ENCODE data around the gene SNAI1.

Gene SNAI1

DNA sequence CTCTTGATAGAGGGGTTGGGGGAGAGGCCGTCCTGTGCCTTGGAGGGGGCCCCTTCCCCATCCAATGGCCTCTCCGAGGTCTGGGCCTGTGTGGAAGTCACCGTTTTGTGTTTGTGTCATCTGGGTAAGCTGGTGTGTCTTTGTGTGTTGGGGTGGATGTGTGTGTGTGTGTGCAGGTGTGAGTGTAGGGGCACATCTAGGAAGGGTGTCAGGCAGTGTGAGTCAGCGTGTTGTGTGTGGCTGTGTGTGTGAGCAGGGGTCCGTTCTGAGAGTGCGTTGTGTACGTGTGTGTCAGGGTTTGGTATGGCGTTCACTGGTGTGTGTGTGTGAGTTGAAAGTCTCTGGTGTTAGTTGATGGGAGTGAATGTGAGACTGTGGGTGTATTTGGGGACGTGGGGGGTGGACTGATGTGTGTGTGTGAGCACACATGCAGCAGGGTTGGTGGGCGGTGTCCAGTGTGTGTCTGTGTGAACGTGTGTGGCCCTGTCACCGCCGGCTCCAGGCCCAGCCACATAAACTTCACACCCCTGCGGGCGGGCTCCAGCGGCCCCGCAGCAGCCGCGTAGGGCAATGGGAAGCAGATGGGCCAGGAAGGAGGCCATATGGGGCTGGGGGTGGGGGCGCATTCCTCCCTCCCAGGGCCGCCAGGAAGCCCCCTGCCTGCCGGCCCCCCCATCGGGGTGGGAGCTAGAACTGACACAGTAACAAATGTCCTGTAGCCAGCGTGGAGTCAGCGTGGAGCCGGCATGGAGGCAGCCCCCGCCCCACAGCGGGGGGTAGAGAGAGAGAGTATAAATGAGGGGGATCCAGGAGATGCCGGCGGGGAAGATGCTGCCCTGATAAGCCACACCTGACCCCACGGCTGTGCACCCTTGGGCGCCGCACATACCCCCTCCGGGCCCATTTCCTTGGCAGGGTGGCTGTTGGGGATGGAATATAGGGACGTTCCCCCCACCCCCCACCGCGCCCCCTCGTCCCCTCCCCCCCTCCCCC, 32.1 kb downstream of the SNAI1 start:
- DNase-seq, result no peak

GRCh38 chr20:50015636-50015992, 32.8 kb downstream of the SNAI1 start:
- no peak for DNase-seq

- DNase-seq, result no peak
Observed at GRCh38 chr20:50015993-50016770, 33.4 kb downstream of the SNAI1 start.

- no peak for DNase-seq
Observed at GRCh38 chr20:50017160-50017559, 34.4 kb downstream of the SNAI1 start.

GRCh38 chr20:50017576-50018248, 34.9 kb downstream of the SNAI1 start:
- no peak for DNase-seq

GRCh38 chr20:50019466-50020256, 36.9 kb downstream of the SNAI1 start:
- DNase-seq, result no peak

GRCh38 chr20:50020288-50020687, 37.5 kb downstream of the SNAI1 start:
- no peak for DNase-seq

GRCh38 chr20:50022676-50023075, 39.9 kb downstream of the SNAI1 start:
- no peak for DNase-seq

DNA sequence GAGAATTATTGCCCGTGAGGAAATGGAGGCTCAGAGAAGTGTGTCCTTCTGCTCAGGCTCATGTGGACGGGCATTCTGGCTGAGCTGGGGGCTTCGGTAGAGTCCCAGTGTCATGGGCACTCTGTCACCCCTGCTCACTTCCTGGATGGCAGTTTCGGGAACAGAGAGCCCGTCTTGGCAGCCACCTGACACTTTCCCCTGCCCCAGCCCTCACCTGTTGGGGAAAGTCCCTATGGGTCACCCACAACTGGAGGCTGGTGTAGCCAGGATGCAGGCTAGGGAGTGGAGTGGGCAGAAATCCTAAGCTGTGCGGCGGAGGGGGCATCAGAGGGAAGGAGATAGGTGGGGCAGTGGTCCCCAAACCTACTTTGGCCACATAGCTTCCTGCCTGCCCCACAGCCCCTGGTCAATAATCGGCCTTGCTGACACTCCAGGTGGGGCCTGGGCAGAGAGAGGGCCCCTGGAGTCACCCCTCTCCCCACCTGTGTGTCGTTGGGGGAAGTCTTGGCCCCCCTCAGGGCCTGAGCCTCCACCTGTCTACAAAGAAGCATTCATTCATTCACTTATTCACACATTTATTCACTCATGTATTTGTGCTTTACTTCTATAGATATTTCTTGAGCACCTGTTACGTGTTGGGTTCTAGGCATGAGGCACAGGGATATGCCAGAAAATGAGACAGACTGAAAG, 40.5 kb downstream of the SNAI1 start:
- no peak for DNase-seq

DNA sequence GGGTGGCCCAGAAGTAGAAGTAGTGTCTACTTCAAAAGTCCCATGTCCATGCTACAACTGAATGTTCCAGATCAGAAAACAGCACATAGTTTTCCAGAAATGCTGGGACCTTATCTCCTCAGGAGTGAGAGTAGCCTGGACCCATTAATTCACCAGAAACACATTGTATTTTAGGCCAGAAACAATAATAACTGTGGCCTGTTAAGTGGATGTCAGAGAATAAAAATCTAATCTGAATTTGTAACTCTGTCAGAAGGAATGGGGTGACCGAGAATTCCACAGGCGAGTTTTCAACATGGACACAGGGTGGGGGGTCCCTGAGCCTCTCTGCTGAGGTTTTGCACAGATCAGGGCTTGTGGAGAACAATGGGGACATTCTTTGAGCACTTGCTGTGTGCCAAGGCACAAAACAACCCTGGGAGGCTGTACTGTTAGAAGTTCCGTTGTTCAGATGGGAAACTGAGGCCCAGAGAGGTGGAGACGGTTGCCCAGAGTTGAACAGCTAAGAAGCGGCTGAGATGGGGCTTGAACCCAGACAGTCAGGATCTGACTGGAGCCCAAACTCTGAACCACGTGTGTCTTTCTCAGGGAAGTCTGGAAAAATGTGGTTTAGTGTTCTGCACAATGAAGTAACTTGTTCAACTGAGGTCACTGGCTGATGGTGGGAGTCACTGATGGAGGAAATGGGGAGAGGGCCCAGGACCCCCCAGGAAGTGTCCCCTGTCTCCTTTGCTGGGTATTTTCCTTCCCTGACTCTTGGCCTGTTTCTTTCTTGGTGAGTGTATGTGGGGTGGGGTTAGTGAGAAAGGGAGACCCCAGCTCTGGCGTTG, 44.2 kb downstream of the SNAI1 start:
- DNase-seq, result no peak

DNA sequence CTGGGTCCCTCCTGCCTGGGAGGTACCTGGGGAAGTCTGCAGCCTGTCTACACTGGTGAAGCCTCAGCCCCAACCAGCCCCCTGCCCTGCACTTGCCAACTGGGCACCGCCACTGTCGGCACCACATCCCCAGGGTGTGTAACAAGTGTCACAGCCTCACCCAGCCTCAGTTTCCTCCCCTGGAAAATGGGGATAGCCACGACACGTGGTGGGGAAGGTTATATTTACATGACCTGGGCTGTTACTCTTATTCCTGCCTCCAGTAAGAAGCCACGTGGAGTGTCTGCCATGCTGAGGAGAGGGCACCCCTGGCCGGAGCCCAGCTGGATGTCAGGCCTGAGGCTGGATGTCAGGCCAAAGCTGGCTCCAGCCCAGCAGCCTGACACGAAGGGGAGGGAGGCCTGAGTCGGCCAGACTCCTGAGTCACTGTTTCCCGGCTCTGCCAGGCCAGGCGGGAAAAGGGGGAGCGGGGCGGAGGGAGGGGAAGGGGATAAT, 44.9 kb downstream of the SNAI1 start:
- DNase-seq, result no peak

DNA sequence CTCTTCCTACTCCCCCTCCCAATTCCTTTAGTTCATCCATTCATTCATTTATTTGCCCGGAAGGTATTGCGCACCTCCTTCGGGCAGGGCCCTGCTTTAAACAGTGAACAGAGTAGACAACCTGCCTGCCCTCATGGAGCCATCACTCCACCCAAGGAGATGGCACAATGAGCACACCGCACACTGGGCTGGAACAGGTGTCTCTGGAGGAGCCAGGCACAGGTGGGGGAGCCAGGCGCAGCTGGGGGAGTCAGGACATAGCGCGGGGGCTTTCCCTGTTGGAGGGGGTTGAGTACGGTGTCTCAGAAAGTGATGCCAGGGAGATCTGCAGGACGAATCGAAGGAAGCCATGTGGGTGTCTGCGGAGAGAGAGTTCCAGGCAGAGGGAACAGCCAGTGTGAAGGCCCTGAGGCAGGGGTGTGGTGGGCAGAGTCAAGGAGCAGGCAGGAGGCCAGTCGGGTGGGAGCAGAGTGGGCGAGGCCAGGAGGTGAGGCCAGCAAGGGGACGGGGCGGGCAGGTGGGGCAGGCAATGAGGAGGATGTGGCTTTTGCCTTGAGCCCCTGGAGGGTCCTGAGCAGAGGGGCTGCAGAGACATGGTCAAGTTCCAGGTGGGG, 46.4 kb downstream of the SNAI1 start:
- DNase-seq, result no peak

- no peak for DNase-seq
Observed at GRCh38 chr20:50029697-50030461, 47.1 kb downstream of the SNAI1 start.

- no peak for DNase-seq
Observed at GRCh38 chr20:50032955-50033666, 50.3 kb downstream of the SNAI1 start.

DNA sequence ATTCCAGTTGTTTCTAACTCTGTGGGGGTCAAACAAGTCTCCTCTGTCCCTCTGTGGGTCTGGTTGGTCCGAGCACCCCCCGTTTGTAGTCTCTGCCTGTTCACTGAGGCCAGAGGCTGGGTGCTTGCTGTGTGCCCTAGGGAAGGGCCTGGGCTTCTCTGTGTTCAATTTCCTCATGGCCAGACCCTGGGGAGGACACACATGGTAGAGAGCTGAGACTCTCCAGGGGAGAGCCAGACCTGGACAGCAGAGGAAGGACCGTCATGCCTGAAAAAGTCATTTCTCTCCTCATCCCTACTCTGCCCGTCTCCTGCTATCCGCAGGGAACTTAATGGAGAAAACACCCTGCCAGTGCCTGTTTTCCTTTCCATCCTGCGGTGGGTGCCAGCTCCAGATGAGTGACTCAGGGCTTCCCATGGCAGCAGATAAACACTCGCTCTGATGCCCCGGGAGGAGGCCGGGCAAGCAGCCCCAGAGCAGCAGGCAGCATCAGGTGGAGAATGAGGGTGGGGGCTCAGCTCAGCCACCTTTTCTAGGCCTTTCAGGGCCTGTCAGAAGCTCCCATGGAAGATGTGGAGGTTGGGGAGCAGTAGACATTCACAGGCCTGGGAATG, 51.9 kb downstream of the SNAI1 start:
- peak in 1 of 3 experiments; percentile 23 for DNase-seq

- DNase-seq, result no peak
Observed at GRCh38 chr20:50036703-50037102, 53.9 kb downstream of the SNAI1 start.

DNA sequence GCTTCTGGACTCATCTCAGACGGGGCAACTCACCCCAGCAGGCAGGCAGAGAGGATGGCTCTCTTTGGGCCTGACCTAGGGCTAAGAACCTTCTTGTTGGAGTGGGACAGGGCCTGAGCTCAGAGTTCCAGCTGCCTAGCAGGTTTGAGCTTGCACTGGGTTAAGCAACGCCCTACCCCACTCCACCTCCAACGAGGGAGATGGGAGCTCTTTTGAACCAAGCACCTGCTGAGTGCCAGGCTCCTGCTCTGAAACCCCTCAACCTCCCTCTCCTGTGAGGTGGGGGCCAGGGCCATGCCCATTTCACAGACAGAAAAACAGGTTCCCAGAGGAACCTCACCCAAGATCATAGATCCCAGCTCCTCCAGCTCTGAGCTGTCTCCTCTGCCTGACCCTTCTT, 54.3 kb downstream of the SNAI1 start:
- peak in 1 of 3 experiments; percentile 25 for DNase-seq

- DNase-seq, result no peak
Observed at GRCh38 chr20:50037575-50037974, 54.8 kb downstream of the SNAI1 start.

Data from NCI-H1417 (cell line).